HCT116 (cell line): Measurements from ENCODE around the gene RXRA. TPM values are rescaled to one million over a fixed set of nuclear protein-coding genes. Genes with fewer than 3 reads are reported as not detected.

Experiments
- ATAC-seq: fragments of 200-7000 bp; cut with Tn5 transposase; 2 replicates; pipeline ENCODE4 v1.9.1; 2020; ENCODE audit warnings: mild to moderate bottlenecking, moderate library complexity
- BruUV-seq: library from RNA; stranded (reverse); fragments of 400-500 nt; replicated peaks from 2 replicates; lab custom pipeline; 2021; lab: Mats Ljungman, UMichigan
- CTCF ChIA-PET: fragments of 300-600 bp; sonication (Branson Sonifier 250); formaldehyde crosslinking; loops from one replicate; lab custom pipeline; 2021; ENCODE audit warnings: antibody characterized with exemption; lab: Charles Lee
- POLR2A ChIA-PET: fragments of 300-600, 350-600 bp; sonication (Branson Sonifier 250); formaldehyde crosslinking; loops from one replicate; lab custom pipeline; 2021; ENCODE audit warnings: antibody characterized with exemption; lab: Charles Lee
- RAD21 ChIA-PET, 2 experiments: fragments of 300-600 bp; sonication (Branson Sonifier 250); formaldehyde crosslinking; loops; one replicate each; lab custom pipeline; 2023; ENCODE audit warnings: low total read pairs in 2 of 2; ENCODE audit not compliant: uncharacterized antibody in 2 of 2, unreplicated experiment in 2 of 2, low non-redundant PET in 1 of 2; lab: Charles Lee
- DNase-seq: peaks from one replicate; pipeline ENCODE4 v3.0.0-alpha.2; 2010; ENCODE audit warnings: low read depth, low spot score
- H2AFZ ChIP-seq: fragments of 200-600 bp; shearing (Covaris generic), sonication (generic); 2 replicates; pipeline ENCODE4 v1.6.1; 2017; ENCODE audit warnings: low read depth, mixed run types, mixed read lengths, antibody characterized with exemption, low read length; ENCODE audit not compliant: poor library complexity, severe bottlenecking
- H3K27ac ChIP-seq: 2 replicates; pipeline ENCODE4 v1.5.1; 2012; ENCODE audit warnings: low read depth, low read length
- H3K27me3 ChIP-seq: fragments of 200-600 bp; sonication (generic); 2 replicates; pipeline ENCODE4 v1.6.1; 2016; ENCODE audit warnings: mixed run types, low read length, mixed read lengths; ENCODE audit not compliant: insufficient read depth
- H3K36me3 ChIP-seq, 2 experiments: fragments of 200-500 bp in 1 of 2; fragments of 200-600 bp in 1 of 2; sonication (Bioruptor generic) in 1 of 2; sonication (generic) in 1 of 2; 2 replicates each; pipeline versions ENCODE4 v1.5.1 to v1.6.1; 2014 to 2016; ENCODE audit warnings: low read length in 2 of 2, inconsistent platforms in 1 of 2, mixed read lengths in 1 of 2, mixed run types in 1 of 2; ENCODE audit not compliant: insufficient read depth in 2 of 2, control insufficient read depth in 1 of 2
- H3K4me1 ChIP-seq, 2 experiments: fragments of 200-600 bp in 1 of 2; sonication (generic) in 1 of 2; 2 replicates each; pipeline versions ENCODE4 v1.5.1 to v1.6.1; 2012 to 2017; ENCODE audit warnings: low read length in 2 of 2, inconsistent platforms in 1 of 2, mild to moderate bottlenecking in 1 of 2, mixed read lengths in 1 of 2, mixed run types in 1 of 2, moderate library complexity in 1 of 2; ENCODE audit not compliant: insufficient read depth in 2 of 2, control insufficient read depth in 1 of 2
- H3K4me2 ChIP-seq: fragments of 200-600 bp; sonication (generic); 2 replicates; pipeline ENCODE4 v1.6.1; 2017; ENCODE audit warnings: mixed run types, low read length, mixed read lengths
- H3K4me3 ChIP-seq, 2 experiments: fragments of 200-600 bp in 1 of 2; sonication (generic) in 1 of 2; replicated peaks in 1 of 2; 2 replicates each; pipeline ENCODE4 v1.5.1; 2011 to 2016; ENCODE audit warnings: low read length in 2 of 2, control low read depth in 1 of 2, low read depth in 1 of 2, mild to moderate bottlenecking in 1 of 2, mixed read lengths in 1 of 2, mixed run types in 1 of 2
- H3K79me2 ChIP-seq: fragments of 200-600 bp; sonication (generic); 2 replicates; pipeline ENCODE4 v1.6.1; 2017; ENCODE audit warnings: mild to moderate bottlenecking, mixed run types, low read length, moderate library complexity, mixed read lengths; ENCODE audit not compliant: insufficient read depth
- H3K9ac ChIP-seq: fragments of 200-600 bp; sonication (generic); 2 replicates; pipeline ENCODE4 v1.6.1; 2016; ENCODE audit warnings: low read length, mixed read lengths
- H3K9me2 ChIP-seq: fragments of 200-600 bp; sonication (generic), shearing (Covaris generic); 2 replicates; pipeline ENCODE4 v1.6.1; 2017; ENCODE audit warnings: mixed run types, mild to moderate bottlenecking, moderate library complexity; ENCODE audit not compliant: insufficient read depth
- H3K9me3 ChIP-seq, 2 experiments: fragments of 200-500 bp in 1 of 2; fragments of 200-600 bp in 1 of 2; sonication (Bioruptor generic) in 1 of 2; sonication (generic) in 1 of 2; 2 replicates each; pipeline ENCODE4 v1.6.1; 2014 to 2017; ENCODE audit warnings: low read length in 2 of 2, mixed read lengths in 2 of 2, inconsistent platforms in 1 of 2, low read depth in 1 of 2, mild to moderate bottlenecking in 1 of 2, mixed run types in 1 of 2, moderate library complexity in 1 of 2; ENCODE audit not compliant: control insufficient read depth in 1 of 2, insufficient read depth in 1 of 2
- H4K20me1 ChIP-seq: fragments of 200-600 bp; sonication (generic), shearing (Covaris generic); 2 replicates; pipeline ENCODE4 v1.6.1; 2017; ENCODE audit warnings: mixed run types, mild to moderate bottlenecking, moderate library complexity; ENCODE audit not compliant: insufficient read depth
- CBX3 ChIP-seq: IDR thresholded peaks from 2 replicates; pipeline ENCODE4 v1.6.1; 2012; ENCODE audit warnings: low read depth
- CEBPB ChIP-seq: IDR thresholded peaks from 2 replicates; pipeline ENCODE4 v1.6.1; 2012; ENCODE audit warnings: low read depth
- EGR1 ChIP-seq: IDR thresholded peaks from 2 replicates; pipeline ENCODE4 v1.6.1; 2012; ENCODE audit warnings: low read depth
- EZH2 ChIP-seq: fragments of 200-600 bp; sonication (generic); IDR thresholded peaks from 2 replicates; pipeline ENCODE4 v1.6.1; 2017; ENCODE audit warnings: antibody characterized with exemption, mixed run types
- JUND ChIP-seq: IDR thresholded peaks from 2 replicates; pipeline ENCODE4 v1.6.1; 2012
- MAX ChIP-seq: IDR thresholded peaks from 2 replicates; pipeline ENCODE4 v1.6.1; 2012
- POLR2AphosphoS5 ChIP-seq: IDR thresholded peaks from 2 replicates; pipeline ENCODE4 v1.6.1; 2011; ENCODE audit warnings: mild to moderate bottlenecking, low read depth, low read length, moderate library complexity
- SIN3A ChIP-seq: IDR thresholded peaks from 2 replicates; pipeline ENCODE4 v1.6.1; 2012; ENCODE audit warnings: low read depth
- SRF ChIP-seq: IDR thresholded peaks from 2 replicates; pipeline ENCODE4 v1.6.1; 2012; ENCODE audit warnings: low read depth
- ZBTB33 ChIP-seq: IDR thresholded peaks from 2 replicates; pipeline ENCODE4 v1.6.1; 2011; ENCODE audit warnings: mild to moderate bottlenecking, low read length, moderate library complexity; ENCODE audit not compliant: insufficient replicate concordance; ENCODE audit errors: extremely low read depth
- ZFX ChIP-seq: fragments of 450-650 bp; IDR thresholded peaks from 2 replicates; pipeline ENCODE4 v1.6.1; 2017
- ZNF274 ChIP-seq: fragments of 200-500 bp; sonication (Bioruptor generic); IDR thresholded peaks from 2 replicates; pipeline ENCODE4 v1.6.1; 2014; ENCODE audit warnings: mild to moderate bottlenecking, low read depth, low read length, inconsistent platforms
- intact Hi-C: fragments of 100-400 bp; cut with micrococcal nuclease; formaldehyde crosslinking; loops from 2 replicates; pipeline ENCODE4 v1.10.0; 2022
- total RNA-seq: library from RNA; stranded (reverse); gene quantifications from one replicate; pipeline ENCODE4 v1.2.1, GENCODE V29; 2021; ENCODE audit not compliant: unreplicated experiment

The RXRA gene
- total RNA-seq, 1 experiment from 2014 or later, result 43.9 TPM

GRCh38 chr9:134322781-134323241 lies 3.4 kb upstream of the RXRA start:
- CTCF ChIA-PET, result no interaction called here

More at GRCh38 chr9:134322781-134323241, 3.4 kb upstream of the RXRA start:
- Histone ChIP-seq H3K27me3 (no peaks in the 10 kb centered on the region), H3K27ac (no peak overlapping the region), H3K9me2 (no peaks in the 10 kb centered on the region), H4K20me1 (no peaks in the 10 kb centered on the region), H3K9me3 (no peaks in the 10 kb centered on the region), H3K4me1 (peaks cover 22 to 35% of the 10 kb centered on the region in 2 experiments), H3K4me2 (no peak overlapping the region; the same call in 1 of the 2 replicates), H2AFZ (no peak overlapping the region), H3K79me2 (peaks cover 10% of the 10 kb centered on the region), H3K9ac (0 out of 2 replicates have a peak overlapping the region, but pooled peaks have one; percentile 93), H3K4me3 (no peak overlapping the region), H3K36me3 (no peaks in the 10 kb centered on the region)
- BruUV-seq, result no TSS peak
- TF ChIP-seq ZFX (no peak), ZNF274 (no peak), EZH2 (no peak), SIN3A (no peak), SRF (no peak), MAX (no peak), ZBTB33 (no peak), CEBPB (no peak), CBX3 (no peak), POLR2AphosphoS5 (no peak), EGR1 (no peak), JUND (no peak)
- intact Hi-C loops, result loop anchor here (5.0 kb wide), 2 partner anchors 119 to 151 kb away; no protein-coding TSS in a partner anchor
- DNase-seq (no peak), ATAC-seq (no peak)
- POLR2A ChIA-PET, result interaction anchor here (1.4 kb wide), 1 partner anchor 54 kb away, joined by 3 read pairs; no protein-coding TSS in a partner anchor
- RAD21 ChIA-PET, result no interaction called here
